K562 (cell line): ENCODE results near the gene ACAP2. TPM values are rescaled to one million over a fixed set of nuclear protein-coding genes. Genes with fewer than 3 reads are reported as not detected.

Experiments used
- ATAC-seq: fragments of 200-7000 bp; cut with Tn5 transposase; 3 replicates; pipeline ENCODE4 v1.9.1; 2020; ENCODE audit warnings: moderate library complexity
- BruUV-seq: library from RNA; stranded (reverse); fragments of 400-500 nt; replicated peaks from 2 replicates; lab custom pipeline; 2021; lab: Mats Ljungman, UMichigan
- CTCF ChIA-PET: fragments of 300-600 bp; formaldehyde crosslinking; extraction: SDS; loops from one replicate; lab custom pipeline; 2021; ENCODE audit warnings: low intra/inter-chr PET ratio; lab: Yijun Ruan, JAX
- POLR2A ChIA-PET: fragments of 300-600, 350-650 bp; sonication (Branson Sonifier 250); formaldehyde crosslinking; extraction: SDS; loops from one replicate; lab custom pipeline; 2021; ENCODE audit warnings: antibody characterized with exemption, inconsistent platforms; lab: Yijun Ruan, JAX
- DNase-seq, 4 experiments: peaks; one replicate each; pipeline versions ENCODE4 v3.0.0 to v3.0.0-alpha.2; 2011 to 2018; ENCODE audit warnings: low spot score in 3 of 4, mixed read lengths in 3 of 4; ENCODE audit errors: extremely low read depth in 1 of 4
- FAIRE-seq: peaks from 2 replicates; lab custom pipeline; 2011; peaks lifted over from hg19 to GRCh38; lab: Jason Lieb, UNC
- H2AFZ ChIP-seq: 2 replicates; pipeline ENCODE4 v1.6.0; 2011; ENCODE audit warnings: low read depth, low read length, control low read depth, inconsistent platforms
- H3K27ac ChIP-seq: fragments of 200-600 bp; 3 replicates; pipeline ENCODE4 v1.8.0; 2011; ENCODE audit warnings: low read depth, mild to moderate bottlenecking, control low read depth, inconsistent platforms, low read length, moderate library complexity, mixed read lengths; ENCODE audit errors: extremely low read depth
- H3K27me3 ChIP-seq, 2 experiments: fragments of 300-600 bp in 1 of 2; 2 replicates in 1 of 2; 3 replicates in 1 of 2; pipeline versions ENCODE4 v1.6.0 to v1.8.0; 2011; ENCODE audit warnings: inconsistent platforms in 2 of 2, low read length in 2 of 2, mild to moderate bottlenecking in 1 of 2, mixed read lengths in 1 of 2, moderate library complexity in 1 of 2; ENCODE audit not compliant: control insufficient read depth in 2 of 2, insufficient read depth in 2 of 2
- H3K36me3 ChIP-seq: fragments of 300-600 bp; 3 replicates; pipeline ENCODE4 v1.8.0; 2011; ENCODE audit warnings: mild to moderate bottlenecking, low read length, inconsistent platforms; ENCODE audit not compliant: control insufficient read depth, insufficient read depth
- H3K4me1 ChIP-seq, 2 experiments: fragments of 200-600 bp in 1 of 2; replicated peaks in 1 of 2; 2 replicates in 1 of 2; 3 replicates in 1 of 2; pipeline versions ENCODE4 v1.5.1 to v1.8.0; 2011; ENCODE audit warnings: inconsistent platforms in 2 of 2, low read length in 2 of 2, mild to moderate bottlenecking in 1 of 2, mixed read lengths in 1 of 2, moderate library complexity in 1 of 2; ENCODE audit not compliant: control insufficient read depth in 2 of 2, insufficient read depth in 2 of 2
- H3K4me2 ChIP-seq: 2 replicates; pipeline ENCODE4 v1.6.1; 2011; ENCODE audit warnings: low read length, control low read depth, inconsistent platforms, mixed read lengths; ENCODE audit not compliant: insufficient read depth
- H3K4me3 ChIP-seq: fragments of 200-600 bp; sonication (generic), shearing (Covaris generic); 2 replicates; pipeline ENCODE4 v1.5.1; 2016; ENCODE audit warnings: control low read depth, inconsistent platforms
- H3K79me2 ChIP-seq: fragments of 200-600 bp; 3 replicates; pipeline ENCODE4 v1.8.0; 2011; ENCODE audit warnings: low read length, inconsistent platforms; ENCODE audit not compliant: control insufficient read depth, insufficient read depth
- H3K9ac ChIP-seq, 2 experiments: 2 replicates each; pipeline versions ENCODE4 v1.6.0 to v1.6.1; 2011; ENCODE audit warnings: low read depth in 2 of 2, low read length in 2 of 2, control low read depth in 1 of 2, inconsistent platforms in 1 of 2, mild to moderate bottlenecking in 1 of 2, mixed read lengths in 1 of 2; ENCODE audit not compliant: insufficient read depth in 1 of 2
- H3K9me1 ChIP-seq: one replicate; pipeline ENCODE4 v1.6.0; 2011; ENCODE audit warnings: inconsistent platforms, mild to moderate bottlenecking, low read length, moderate library complexity; ENCODE audit not compliant: control insufficient read depth, insufficient read depth
- H3K9me3 ChIP-seq: replicated peaks from 2 replicates; pipeline ENCODE4 v1.5.1; 2011; ENCODE audit warnings: low read depth, low read length, inconsistent platforms; ENCODE audit not compliant: control insufficient read depth, insufficient read depth
- H4K20me1 ChIP-seq: replicated peaks from 2 replicates; pipeline ENCODE4 v1.6.1; 2011; ENCODE audit warnings: low read length, inconsistent platforms, mixed read lengths; ENCODE audit not compliant: control insufficient read depth, insufficient read depth
- CBX1 ChIP-seq: sonication (generic); IDR thresholded peaks from 2 replicates; pipeline ENCODE4 v1.6.1; 2016; ENCODE audit warnings: antibody characterized with exemption, low read depth, mild to moderate bottlenecking
- E2F1 ChIP-seq: sonication (generic); formaldehyde crosslinking; IDR thresholded peaks from 2 replicates; pipeline ENCODE4 v1.8.1; 2023; ENCODE audit warnings: mild to moderate bottlenecking, missing genetic modification reagents, moderate library complexity
- ERF ChIP-seq: fragments of 450-650 bp; formaldehyde crosslinking; IDR thresholded peaks from 2 replicates; pipeline ENCODE4 v1.4.0; 2020; ENCODE audit warnings: mild to moderate bottlenecking, mixed read lengths
- ETV6 ChIP-seq, 3 experiments: fragments of 150-350 bp in 1 of 3; sonication (generic) in 1 of 3; formaldehyde crosslinking in 1 of 3; IDR thresholded peaks; 2 replicates each; pipeline versions ENCODE4 v1.6.1 to v1.8.0; 2014 to 2022; ENCODE audit warnings: borderline replicate concordance in 2 of 3, low read depth in 2 of 3, antibody characterized with exemption in 1 of 3, low read length in 1 of 3, mild to moderate bottlenecking in 1 of 3, missing genetic modification reagents in 1 of 3
- MYBL2 ChIP-seq, 2 experiments: fragments of 450-650 bp in 1 of 2; sonication (generic) in 1 of 2; formaldehyde crosslinking in 1 of 2; IDR thresholded peaks; 2 replicates each; pipeline versions ENCODE4 v1.6.1 to v1.8.1; 2017 to 2022; ENCODE audit warnings: borderline replicate concordance in 1 of 2, inconsistent platforms in 1 of 2, low read depth in 1 of 2, mild to moderate bottlenecking in 1 of 2, missing genetic modification reagents in 1 of 2, moderate library complexity in 1 of 2
- NR2C1 ChIP-seq, 2 experiments: fragments of 450-650 bp; IDR thresholded peaks; 2 replicates each; pipeline ENCODE4 v1.6.1; 2017; ENCODE audit warnings: mild to moderate bottlenecking in 2 of 2, antibody characterized with exemption in 1 of 2, inconsistent platforms in 1 of 2, missing compliant biosample characterization in 1 of 2, missing genetic modification characterization in 1 of 2
- PRDM10 ChIP-seq: fragments of 450-650 bp; IDR thresholded peaks from 2 replicates; pipeline ENCODE4 v1.6.1; 2018; ENCODE audit not compliant: partially characterized antibody
- RUNX1 ChIP-seq: sonication (generic); IDR thresholded peaks from 2 replicates; pipeline ENCODE4 v1.6.1; 2016; ENCODE audit warnings: antibody characterized with exemption, low read depth
- SMARCB1 ChIP-seq: IDR thresholded peaks from 2 replicates; pipeline ENCODE4 v1.6.1; 2011; ENCODE audit warnings: improper control_type of control experiment, low read depth; ENCODE audit not compliant: insufficient read length
- SMARCE1 ChIP-seq: fragments of 450-650 bp; IDR thresholded peaks from 2 replicates; pipeline ENCODE4 v1.7.1; 2016; ENCODE audit warnings: mild to moderate bottlenecking
- TAF7 ChIP-seq: fragments of 450-650 bp; IDR thresholded peaks from 2 replicates; pipeline ENCODE4 v1.6.1; 2016; ENCODE audit warnings: missing genetic modification characterization, missing compliant biosample characterization
- ZHX1 ChIP-seq: fragments of 150-350 bp; conservative IDR thresholded peaks from 2 replicates; pipeline ENCODE4 v1.6.1; 2014; ENCODE audit warnings: low read length
- ZNF445 ChIP-seq: fragments of 250-450 bp; sonication (Bioruptor Pico); IDR thresholded peaks from 2 replicates; pipeline ENCODE4 v1.4.0; 2020; ENCODE audit warnings: low read depth, mild to moderate bottlenecking, moderate library complexity
- WGBS: fragments of 100-300 bp; shearing (Covaris generic); methylation state at CpG from one replicate; pipeline ENCODE4 v1.1.6; 2016; ENCODE audit warnings: low coverage, mixed read lengths; ENCODE audit not compliant: insufficient coverage; ENCODE audit errors: missing lambda C conversion rate; 5-methylcytosine and 5-hydroxymethylcytosine counted together
- in situ Hi-C: fragments of 300-500 bp; cut with MboI; formaldehyde crosslinking; loops from 4 replicates; pipeline ENCODE4 v1.15.0; 2018; ENCODE audit warnings: inconsistent platforms, mixed read lengths
- intact Hi-C: fragments of 100-400 bp; cut with micrococcal nuclease; formaldehyde crosslinking; loops from 2 replicates; pipeline ENCODE4 v1.14.2; 2022
- polyA plus RNA-seq, 8 experiments: library from polyadenylated mRNA; depleted of rRNA in 4 of 8; stranded (reverse) in 5 of 8; unstranded in 3 of 8; fragments of >200 nt; fragmentation: Nextera tagmentation in 2 of 8; fragmentation: Illumina TruSeq in 1 of 8; extraction: Ambion mirVana in 2 of 8; extraction: Trizol in 1 of 8; gene quantifications; 2 replicates each; pipeline versions ENCODE4 v1.2.1 to v1.2.3, GENCODE V29; 2011 to 2014; ENCODE audit warnings: inconsistent platforms in 1 of 8, missing spikeins in 1 of 8
- total RNA-seq, 7 experiments: library from RNA; depleted of rRNA in 6 of 7; stranded (reverse); fragments of >200 nt in 6 of 7; fragmentation: Illumina TruSeq in 2 of 7; extraction: Trizol in 2 of 7; gene quantifications; 2 replicates each; pipeline versions ENCODE4 v1.2.1 to v1.2.3, GENCODE V29; 2011 to 2021; ENCODE audit warnings: low replicate concordance in 1 of 7

Gene ACAP2
- total and polyA plus RNA-seq, 9 of the 15 experiments (the other 6 are each of a cell fraction or from before 2014, with no cell fraction given): 10.6 to 52.7 (median 34.4) TPM

- no peak for FAIRE-seq
- no peak overlapping the region for H3K27ac ChIP-seq
- TF ChIP-seq RUNX1: no peak
- no peak for TF ChIP-seq ZNF445 (CRISPR knock-in tag)
- no peak for TF ChIP-seq E2F1 (CRISPR knock-in tag)
- TF ChIP-seq SMARCE1: no peak
- TF ChIP-seq ERF (CRISPR knock-in tag): no peak
- no peak for TF ChIP-seq ETV6 (IDR thresholded peaks at IDR 0.05; ENCODE audit: borderline replicate concordance in 1 of 2, low read depth in 2 of 2, low read length in 1 of 2)
- no peak for TF ChIP-seq ETV6 (CRISPR knock-in tag; IDR thresholded peaks at IDR 0.05; ENCODE audit: borderline replicate concordance)
- no peak for TF ChIP-seq TAF7 (tag)
- TF ChIP-seq CBX1: no peak
- TF ChIP-seq SMARCB1: no peak
- TF ChIP-seq MYBL2 (IDR thresholded peaks at IDR 0.05; ENCODE audit: low read depth): no peak
- TF ChIP-seq MYBL2 (CRISPR knock-in tag; IDR thresholded peaks at IDR 0.05; ENCODE audit: borderline replicate concordance): no peak
- no peak for TF ChIP-seq ZHX1
- TF ChIP-seq PRDM10: no peak
- no peak for TF ChIP-seq NR2C1 (IDR thresholded peaks at IDR 0.05)
- TF ChIP-seq NR2C1 (tag; IDR thresholded peaks at IDR 0.05): no peak
These were observed 2.4 kb downstream of the ACAP2 start for GRCh38 chr3:195440379-195440778.

More at GRCh38 chr3:195440379-195440778, 2.4 kb downstream of the ACAP2 start:
- no peak for DNase-seq
- no peak overlapping the region; the same call in 1 of the 2 replicates for H3K4me3 ChIP-seq
- H3K36me3 ChIP-seq: peaks cover 4% of the 10 kb centered on the region; the same call in 1 of the 3 replicates
- WGBS: 28% methylated on average over 1 of the region's 1 CpG
- H3K79me2 ChIP-seq: peaks cover 69% of the 10 kb centered on the region
- H3K4me2 ChIP-seq: peak overlapping the region; percentile 26; the same call in 1 of the 2 replicates
- peak overlapping the region in 1 of 2 experiments; percentile 27; a peak in 2 of 4 replicates for H3K9ac ChIP-seq
- no peaks in the 10 kb centered on the region for H3K27me3 ChIP-seq
- ChIA-PET POLR2A (interaction anchor here (0.7 to 2.1 kb wide), 4 partner anchors 9 to 166 kb away, joined by 3 to 7 read pairs (median 4); no protein-coding TSS in a partner anchor), CTCF (no interaction called here)
- no TSS peak for BruUV-seq
- intact Hi-C loops: loop anchor here (10.0 kb wide), 1 partner anchor 84 kb away; no protein-coding TSS in a partner anchor
- H3K4me1 ChIP-seq: peaks cover 16 to 21% of the 10 kb centered on the region in 2 experiments
- H2AFZ ChIP-seq: no peak overlapping the region
- in situ Hi-C loops: no loop called here
- no peaks in the 10 kb centered on the region for H3K9me3 ChIP-seq
- no peaks in the 10 kb centered on the region for H3K9me1 ChIP-seq
- ATAC-seq: no peak
- H4K20me1 ChIP-seq: no peaks in the 10 kb centered on the region; the same call in 1 of the 2 replicates
